Esophagus squamous epithelium (tissue), 4 donors: ENCODE measurements around the gene ADAM12.

Experiments used
- CTCF ChIP-seq, 6 experiments: fragments of 450-650 bp in 4 of 6; fragments of 200-600 bp in 2 of 6; sonication (generic) in 2 of 6; IDR thresholded peaks; one replicate each; pipeline ENCODE4 v1.5.1; 2016 to 2019; ENCODE audit warnings: antibody characterized with exemption in 6 of 6, mild to moderate bottlenecking in 4 of 6, moderate library complexity in 4 of 6
- POLR2A ChIP-seq, 4 donors: fragments of 450-650 bp; IDR thresholded peaks; one replicate each; pipeline ENCODE4 v1.6.1; 2017; ENCODE audit warnings: antibody characterized with exemption in 4 of 4, mild to moderate bottlenecking in 4 of 4, moderate library complexity in 3 of 4

- TF ChIP-seq CTCF (IDR thresholded peaks at IDR 0.05) (no peak), POLR2A (IDR thresholded peaks at IDR 0.05) (no peak)
Observed at GRCh38 chr10:126101325-126101724, 287.0 kb downstream of the ADAM12 start.
